ENCODE measurements around the gene AP3S1.
A peak's percentile ranks its signal among the peaks of the same experiment; 100 is the strongest.

Gene AP3S1

GRCh38 chr5:115812372-115812771 is 29.4 kb upstream of the AP3S1 start:
- TF ChIP-seq CTCF (conservative IDR thresholded peaks at IDR 0.05; ENCODE audit: control insufficient read depth, insufficient read depth, low read depth, low read length) = no peak
- DNase-seq (ENCODE audit: low read depth) = no peak

GRCh38 chr5:115813719-115814118 is 28.0 kb upstream of the AP3S1 start:
- no peak for TF ChIP-seq CTCF (conservative IDR thresholded peaks at IDR 0.05; ENCODE audit: control insufficient read depth, insufficient read depth, low read depth, low read length)
- H3K4me3 ChIP-seq (ENCODE audit: control insufficient read depth, low read depth, low read length) = no peak overlapping the region
- no peak for DNase-seq (ENCODE audit: low read depth)

More at GRCh38 chr5:115812372-115812771, 29.4 kb upstream of the AP3S1 start:
- H3K4me3 ChIP-seq (ENCODE audit: control insufficient read depth, low read depth, low read length) = no peak overlapping the region

GRCh38 chr5:115815006-115815692 is 26.6 kb upstream of the AP3S1 start:
- no peak for TF ChIP-seq CTCF (conservative IDR thresholded peaks at IDR 0.05; ENCODE audit: control insufficient read depth, insufficient read depth, low read depth, low read length)
- DNase-seq (ENCODE audit: low read depth) = peak; percentile 59
- peak overlapping the region; percentile 73 for H3K4me3 ChIP-seq (ENCODE audit: control insufficient read depth, low read depth, low read length)

GRCh38 chr5:115815693-115816225 is 26.0 kb upstream of the AP3S1 start:
- DNase-seq (ENCODE audit: low read depth) = peak; percentile 21
- no peak for TF ChIP-seq CTCF (conservative IDR thresholded peaks at IDR 0.05; ENCODE audit: control insufficient read depth, insufficient read depth, low read depth, low read length)
- H3K4me3 ChIP-seq (ENCODE audit: control insufficient read depth, low read depth, low read length) = peak overlapping the region; percentile 73

GRCh38 chr5:115816226-115817081 is 25.3 kb upstream of the AP3S1 start, which contains the start of gene CDO1:
CDO1 (minus strand) TSS chr5:115816659; CDS start chr5:115816397, 262 bp downstream.
- TF ChIP-seq CTCF (conservative IDR thresholded peaks at IDR 0.05; ENCODE audit: control insufficient read depth, insufficient read depth, low read depth, low read length) = no peak
- peak; percentile 56 for DNase-seq (ENCODE audit: low read depth)
- H3K4me3 ChIP-seq (ENCODE audit: control insufficient read depth, low read depth, low read length) = peak within 1 kb of the TSS; percentile 73

- no peak overlapping the region for H3K4me3 ChIP-seq (ENCODE audit: control insufficient read depth, low read depth, low read length)
- no peak for TF ChIP-seq CTCF (conservative IDR thresholded peaks at IDR 0.05; ENCODE audit: control insufficient read depth, insufficient read depth, low read depth, low read length)
- no peak for DNase-seq (ENCODE audit: low read depth)
Observed at GRCh38 chr5:115817386-115817785, 24.3 kb upstream of the AP3S1 start.

Measured in fibroblast of mammary gland (primary cell).